ENCODE results near the gene CALCOCO1.
A peak's percentile ranks its signal among the peaks of the same experiment; 100 is the strongest.

Gene CALCOCO1

GRCh38 chr12:53754633-53755264, 27.5 kb upstream of the CALCOCO1 start:
- TF ChIP-seq CTCF (conservative IDR thresholded peaks at IDR 0.05; ENCODE audit: low read depth, low read length) = peak; percentile 3; the same call in 1 of the 2 replicates
- H3K79me2 ChIP-seq (ENCODE audit: insufficient read depth, low read depth) = no peaks in the 10 kb centered on the region
- no peaks in the 10 kb centered on the region for H3K36me3 ChIP-seq (ENCODE audit: insufficient read depth)
- no peaks in the 10 kb centered on the region for H4K20me1 ChIP-seq (ENCODE audit: insufficient read depth)
- H3K9ac ChIP-seq = no peak overlapping the region
- peaks cover 11% of the 10 kb centered on the region for H3K4me1 ChIP-seq (ENCODE audit: low read depth, poor library complexity, severe bottlenecking)
- H3K27me3 ChIP-seq (ENCODE audit: insufficient read depth, low read depth) = peaks cover 78% of the 10 kb centered on the region
- no peak overlapping the region for H2AFZ ChIP-seq (ENCODE audit: low read depth)
- no peak overlapping the region for H3K27ac ChIP-seq
- no peak overlapping the region for H3K4me2 ChIP-seq
- no peak overlapping the region for H3K4me3 ChIP-seq (IDR thresholded peaks at IDR 0.05; ENCODE audit: insufficient read depth, low read depth, low read length)

- Histone ChIP-seq H3K79me2 (ENCODE audit: insufficient read depth, low read depth) (no peaks in the 10 kb centered on the region), H3K9ac (no peak overlapping the region), H4K20me1 (ENCODE audit: insufficient read depth) (no peaks in the 10 kb centered on the region), H3K27ac (no peak overlapping the region), H3K4me3 (IDR thresholded peaks at IDR 0.05; ENCODE audit: insufficient read depth, low read depth, low read length) (no peak overlapping the region), H3K4me2 (no peak overlapping the region), H2AFZ (ENCODE audit: low read depth) (no peak overlapping the region), H3K27me3 (ENCODE audit: insufficient read depth, low read depth) (peaks cover 78% of the 10 kb centered on the region), H3K36me3 (ENCODE audit: insufficient read depth) (no peaks in the 10 kb centered on the region), H3K4me1 (ENCODE audit: low read depth, poor library complexity, severe bottlenecking) (peaks cover 11% of the 10 kb centered on the region)
- no peak for TF ChIP-seq CTCF (conservative IDR thresholded peaks at IDR 0.05; ENCODE audit: low read depth, low read length)
These were observed 26.9 kb upstream of the CALCOCO1 start for GRCh38 chr12:53754188-53754585.

GRCh38 chr12:53752621-53753020, 25.4 kb upstream of the CALCOCO1 start:
- TF ChIP-seq CTCF (conservative IDR thresholded peaks at IDR 0.05; ENCODE audit: low read depth, low read length) = no peak
- Histone ChIP-seq H3K4me3 (IDR thresholded peaks at IDR 0.05; ENCODE audit: insufficient read depth, low read depth, low read length) (no peak overlapping the region), H3K4me1 (ENCODE audit: low read depth, poor library complexity, severe bottlenecking) (peaks cover 11% of the 10 kb centered on the region), H3K9ac (no peak overlapping the region), H2AFZ (ENCODE audit: low read depth) (no peak overlapping the region), H3K27me3 (ENCODE audit: insufficient read depth, low read depth) (peaks cover 78% of the 10 kb centered on the region), H3K27ac (no peak overlapping the region), H3K4me2 (no peak overlapping the region), H3K79me2 (ENCODE audit: insufficient read depth, low read depth) (no peaks in the 10 kb centered on the region), H4K20me1 (ENCODE audit: insufficient read depth) (no peaks in the 10 kb centered on the region), H3K36me3 (ENCODE audit: insufficient read depth) (no peaks in the 10 kb centered on the region)

- Histone ChIP-seq H3K27me3 (ENCODE audit: insufficient read depth, low read depth) (peaks cover 77% of the 10 kb centered on the region), H2AFZ (ENCODE audit: low read depth) (no peak overlapping the region), H3K36me3 (ENCODE audit: insufficient read depth) (no peaks in the 10 kb centered on the region), H4K20me1 (ENCODE audit: insufficient read depth) (no peaks in the 10 kb centered on the region), H3K4me2 (no peak overlapping the region), H3K4me3 (IDR thresholded peaks at IDR 0.05; ENCODE audit: insufficient read depth, low read depth, low read length) (no peak overlapping the region), H3K27ac (no peak overlapping the region), H3K4me1 (ENCODE audit: low read depth, poor library complexity, severe bottlenecking) (peaks cover 11% of the 10 kb centered on the region), H3K79me2 (ENCODE audit: insufficient read depth, low read depth) (no peaks in the 10 kb centered on the region), H3K9ac (no peak overlapping the region)
- no peak for TF ChIP-seq CTCF (conservative IDR thresholded peaks at IDR 0.05; ENCODE audit: low read depth, low read length)
These were observed 24.9 kb upstream of the CALCOCO1 start for GRCh38 chr12:53752192-53752601.

Data from KMS-11 (cell line).